ENCODE data around the gene SNX25. TPM values are rescaled to one million over a fixed set of nuclear protein-coding genes. Genes with fewer than 3 reads are reported as not detected.

SNX25 gene
- total and polyA plus RNA-seq, 10 of the 15 experiments (the other 5 are each of a cell fraction or from before 2014, with no cell fraction given) = 11.2 to 117 (median 62.8) TPM

DNA sequence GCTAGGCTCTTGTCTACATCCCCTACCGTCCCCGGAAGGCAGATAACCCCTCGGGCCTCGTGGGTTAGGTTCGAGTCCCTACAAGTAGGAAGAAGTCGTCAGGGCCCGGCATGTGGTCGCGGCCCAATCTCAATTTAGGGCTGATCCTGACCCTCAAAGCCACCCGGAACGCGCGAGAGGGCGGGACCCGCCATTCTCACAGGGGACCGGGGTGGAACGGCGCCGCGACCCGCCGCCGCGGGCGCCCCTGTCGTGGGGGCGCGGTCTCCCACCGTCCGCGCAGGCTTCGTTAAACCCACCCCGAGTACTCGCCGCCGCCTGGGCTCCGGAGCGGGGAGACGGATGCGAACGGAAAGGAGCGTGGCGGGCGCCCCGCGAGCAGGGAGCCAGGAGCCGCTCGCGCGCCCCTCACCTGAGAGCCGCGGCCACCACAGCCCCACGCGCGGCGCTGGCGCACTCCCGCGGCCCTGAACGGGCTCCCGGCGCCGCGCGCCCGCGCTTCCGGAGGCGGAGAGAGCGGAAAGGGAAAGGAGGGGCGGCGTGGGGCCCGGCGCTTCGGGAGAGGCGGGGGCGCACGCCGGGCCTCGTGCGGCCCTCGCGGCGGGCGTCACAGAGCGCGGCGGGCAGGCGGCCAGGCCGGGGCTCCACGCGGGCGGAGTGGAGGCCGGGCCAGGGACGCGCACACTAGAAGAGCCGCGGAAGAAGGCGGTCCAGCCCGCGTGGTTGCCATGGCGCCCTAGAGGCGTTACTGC is 5.7 kb upstream of the SNX25 start, which contains the start of gene CFAP97:
TSS of gene CFAP97 (minus strand) at position 515 of the 752 bp plus-strand sequence. CDS start 12,804 bp downstream, outside the sequence.
- ChIA-PET CTCF (interaction anchor here (1.1 to 2.2 kb wide), 3 partner anchors 9 to 20 kb away, joined by 3 to 8 read pairs (median 5); no protein-coding TSS in a partner anchor), POLR2A (interaction anchor here (0.6 to 1.0 kb wide), 3 partner anchors 66 to 191 kb away, joined by 3 to 4 read pairs (median 3); partner anchors contain the start of gene LRP2BP)
- TF ChIP-seq, protein P1, sequence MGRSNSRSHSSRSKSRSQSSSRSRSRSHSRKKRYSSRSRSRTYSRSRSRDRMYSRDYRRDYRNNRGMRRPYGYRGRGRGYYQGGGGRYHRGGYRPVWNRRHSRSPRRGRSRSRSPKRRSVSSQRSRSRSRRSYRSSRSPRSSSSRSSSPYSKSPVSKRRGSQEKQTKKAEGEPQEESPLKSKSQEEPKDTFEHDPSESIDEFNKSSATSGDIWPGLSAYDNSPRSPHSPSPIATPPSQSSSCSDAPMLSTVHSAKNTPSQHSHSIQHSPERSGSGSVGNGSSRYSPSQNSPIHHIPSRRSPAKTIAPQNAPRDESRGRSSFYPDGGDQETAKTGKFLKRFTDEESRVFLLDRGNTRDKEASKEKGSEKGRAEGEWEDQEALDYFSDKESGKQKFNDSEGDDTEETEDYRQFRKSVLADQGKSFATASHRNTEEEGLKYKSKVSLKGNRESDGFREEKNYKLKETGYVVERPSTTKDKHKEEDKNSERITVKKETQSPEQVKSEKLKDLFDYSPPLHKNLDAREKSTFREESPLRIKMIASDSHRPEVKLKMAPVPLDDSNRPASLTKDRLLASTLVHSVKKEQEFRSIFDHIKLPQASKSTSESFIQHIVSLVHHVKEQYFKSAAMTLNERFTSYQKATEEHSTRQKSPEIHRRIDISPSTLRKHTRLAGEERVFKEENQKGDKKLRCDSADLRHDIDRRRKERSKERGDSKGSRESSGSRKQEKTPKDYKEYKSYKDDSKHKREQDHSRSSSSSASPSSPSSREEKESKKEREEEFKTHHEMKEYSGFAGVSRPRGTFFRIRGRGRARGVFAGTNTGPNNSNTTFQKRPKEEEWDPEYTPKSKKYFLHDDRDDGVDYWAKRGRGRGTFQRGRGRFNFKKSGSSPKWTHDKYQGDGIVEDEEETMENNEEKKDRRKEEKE (IDR thresholded peaks at IDR 0.05) = no peak
- TF ChIP-seq, protein P2, sequence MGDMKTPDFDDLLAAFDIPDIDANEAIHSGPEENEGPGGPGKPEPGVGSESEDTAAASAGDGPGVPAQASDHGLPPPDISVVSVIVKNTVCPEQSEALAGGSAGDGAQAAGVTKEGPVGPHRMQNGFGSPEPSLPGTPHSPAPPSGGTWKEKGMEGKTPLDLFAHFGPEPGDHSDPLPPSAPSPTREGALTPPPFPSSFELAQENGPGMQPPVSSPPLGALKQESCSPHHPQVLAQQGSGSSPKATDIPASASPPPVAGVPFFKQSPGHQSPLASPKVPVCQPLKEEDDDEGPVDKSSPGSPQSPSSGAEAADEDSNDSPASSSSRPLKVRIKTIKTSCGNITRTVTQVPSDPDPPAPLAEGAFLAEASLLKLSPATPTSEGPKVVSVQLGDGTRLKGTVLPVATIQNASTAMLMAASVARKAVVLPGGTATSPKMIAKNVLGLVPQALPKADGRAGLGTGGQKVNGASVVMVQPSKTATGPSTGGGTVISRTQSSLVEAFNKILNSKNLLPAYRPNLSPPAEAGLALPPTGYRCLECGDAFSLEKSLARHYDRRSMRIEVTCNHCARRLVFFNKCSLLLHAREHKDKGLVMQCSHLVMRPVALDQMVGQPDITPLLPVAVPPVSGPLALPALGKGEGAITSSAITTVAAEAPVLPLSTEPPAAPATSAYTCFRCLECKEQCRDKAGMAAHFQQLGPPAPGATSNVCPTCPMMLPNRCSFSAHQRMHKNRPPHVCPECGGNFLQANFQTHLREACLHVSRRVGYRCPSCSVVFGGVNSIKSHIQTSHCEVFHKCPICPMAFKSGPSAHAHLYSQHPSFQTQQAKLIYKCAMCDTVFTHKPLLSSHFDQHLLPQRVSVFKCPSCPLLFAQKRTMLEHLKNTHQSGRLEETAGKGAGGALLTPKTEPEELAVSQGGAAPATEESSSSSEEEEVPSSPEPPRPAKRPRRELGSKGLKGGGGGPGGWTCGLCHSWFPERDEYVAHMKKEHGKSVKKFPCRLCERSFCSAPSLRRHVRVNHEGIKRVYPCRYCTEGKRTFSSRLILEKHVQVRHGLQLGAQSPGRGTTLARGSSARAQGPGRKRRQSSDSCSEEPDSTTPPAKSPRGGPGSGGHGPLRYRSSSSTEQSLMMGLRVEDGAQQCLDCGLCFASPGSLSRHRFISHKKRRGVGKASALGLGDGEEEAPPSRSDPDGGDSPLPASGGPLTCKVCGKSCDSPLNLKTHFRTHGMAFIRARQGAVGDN (IDR thresholded peaks at IDR 0.05) = peak; percentile 92
- TF ChIP-seq POU2F2 (IDR thresholded peaks at IDR 0.05; ENCODE audit: borderline replicate concordance, low read depth, low read length) (0 out of 3 replicates have a peak, but pooled peaks have one; percentile 6), PAX5 (IDR thresholded peaks at IDR 0.05; ENCODE audit: borderline replicate concordance, low read depth, low read length) (peak; percentile 36), NR2C1 (IDR thresholded peaks at IDR 0.05) (peak; percentile 30; the same call in 1 of the 2 replicates), TCF12 (IDR thresholded peaks at IDR 0.05; ENCODE audit: low read depth, low read length) (0 out of 2 replicates have a peak, but pooled peaks have one; percentile 4), NRF1 (conservative IDR thresholded peaks at IDR 0.05; ENCODE audit: low read depth, low read length) (no peak), ZNF24 (IDR thresholded peaks at IDR 0.05) (0 out of 2 replicates have a peak, but pooled peaks have one; percentile 40), GATAD2B (conservative IDR thresholded peaks at IDR 0.05; ENCODE audit: low read depth) (peak; percentile 99), TCF3 (IDR thresholded peaks at IDR 0.05; ENCODE audit: borderline replicate concordance, insufficient read depth, low read depth, low read length) (0 out of 2 replicates have a peak, but pooled peaks have one; percentile 30), ZNF207 (IDR thresholded peaks at IDR 0.05; ENCODE audit: borderline replicate concordance) (0 out of 2 replicates have a peak, but pooled peaks have one; percentile 17), BHLHE40 (IDR thresholded peaks at IDR 0.05; ENCODE audit: borderline replicate concordance in 1 of 2, low read depth in 2 of 2, low read length in 1 of 2) (peak; percentile 69 to 94; a peak in 3 of 4 replicates)
- TF ChIP-seq, protein P3, sequence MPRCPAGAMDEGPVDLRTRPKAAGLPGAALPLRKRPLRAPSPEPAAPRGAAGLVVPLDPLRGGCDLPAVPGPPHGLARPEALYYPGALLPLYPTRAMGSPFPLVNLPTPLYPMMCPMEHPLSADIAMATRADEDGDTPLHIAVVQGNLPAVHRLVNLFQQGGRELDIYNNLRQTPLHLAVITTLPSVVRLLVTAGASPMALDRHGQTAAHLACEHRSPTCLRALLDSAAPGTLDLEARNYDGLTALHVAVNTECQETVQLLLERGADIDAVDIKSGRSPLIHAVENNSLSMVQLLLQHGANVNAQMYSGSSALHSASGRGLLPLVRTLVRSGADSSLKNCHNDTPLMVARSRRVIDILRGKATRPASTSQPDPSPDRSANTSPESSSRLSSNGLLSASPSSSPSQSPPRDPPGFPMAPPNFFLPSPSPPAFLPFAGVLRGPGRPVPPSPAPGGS (IDR thresholded peaks at IDR 0.05; ENCODE audit: borderline replicate concordance, insufficient read depth, low read depth, low read length, poor library complexity, severe bottlenecking) = peak; percentile 18

More for the DNA sequence above, 5.7 kb upstream of the SNX25 start, which contains the start of gene CFAP97:
- ChIA-PET RAD21 (ENCODE audit: unreplicated experiment) (interaction anchor here (1.1 to 2.1 kb wide), 4 partner anchors 9 to 192 kb away, joined by 3 to 6 read pairs (median 4); partner anchors contain the start of gene LRP2BP), SMC1A (ENCODE audit: uncharacterized antibody, unreplicated experiment) (interaction anchor here (1.0 to 4.1 kb wide), 5 partner anchors 9 to 396 kb away, joined by 4 to 17 read pairs (median 4); no protein-coding TSS in a partner anchor)
- Histone ChIP-seq H2AFZ (ENCODE audit: control insufficient read depth, low read depth, low read length) (peak within 1 kb of the TSS; percentile 75), H3K9ac (ENCODE audit: control insufficient read depth, insufficient read depth, low read length) (peak within 1 kb of the TSS; percentile 93), H3K27ac (ENCODE audit: control insufficient read depth, insufficient read depth) (peak within 1 kb of the TSS; percentile 86), H4K20me1 (ENCODE audit: control insufficient read depth, insufficient read depth) (no peaks in the 10 kb centered on the region), H3K4me2 (ENCODE audit: control insufficient read depth, insufficient read depth) (peak within 1 kb of the TSS; percentile 69), H3K27me3 (replicated peaks in 1 of 2; ENCODE audit: control insufficient read depth in 2 of 2, insufficient read depth in 2 of 2, low read length in 1 of 2) (no peaks in the 10 kb centered on the region), H3K9me3 (replicated peaks; ENCODE audit: control insufficient read depth, insufficient read depth, low read length) (no peaks in the 10 kb centered on the region), H3K4me3 (peak within 1 kb of the TSS; percentile 61), H3K4me1 (ENCODE audit: control insufficient read depth, insufficient read depth, low read length) (peaks cover 26% of the 10 kb centered on the region), H3K36me3 (ENCODE audit: control insufficient read depth in 2 of 2, insufficient read depth in 2 of 2, low read length in 1 of 2) (no peaks in the 10 kb centered on the region), H3K79me2 (ENCODE audit: control insufficient read depth, insufficient read depth, low read length) (peaks cover 60% of the 10 kb centered on the region)
- peak; percentile 87 for ATAC-seq
- BruUV-seq (replicated peaks) = no TSS peak
- DNase-seq (ENCODE audit: low read depth, low spot score) = no peak
- in situ Hi-C loops (cut with MboI) (no loop called here), intact Hi-C loops (cut with micrococcal nuclease; ENCODE audit: unreplicated experiment) (no loop called here)
- WGBS (ENCODE audit: insufficient coverage, insufficient replicate concordance, low lambda C conversion rate, missing lambda C conversion rate) = 1% methylated on average over 88 of the region's 103 CpGs
- no peak for FAIRE-seq
